Right ventricle myocardium superior (tissue), 1 donor: ENCODE measurements around the gene ALDH2. TPM values are rescaled to one million over a fixed set of nuclear protein-coding genes. Genes with fewer than 3 reads are reported as not detected.
"Not testable (repeated sequence)": the region's sequence is repeated elsewhere in the genome, so short reads cannot be mapped to it uniquely, and the experiment has no call there.

Experiments
- ATAC-seq: fragments of 200-7000 bp; cut with Tn5 transposase; one replicate; pipeline ENCODE4 v1.9.1; 2020; ENCODE audit warnings: mild to moderate bottlenecking; ENCODE audit not compliant: poor library complexity
- DNase-seq: peaks from one replicate; pipeline ENCODE4 v3.0.0-alpha.2; 2020
- intact Hi-C: fragments of 100-400 bp; cut with DNase I; formaldehyde crosslinking; loops from one replicate; pipeline ENCODE4 v1.11.2; 2022
- total RNA-seq: library from RNA; stranded (reverse); fragmentation: NEBNext Ultra II Directional; extraction: Animal tissue kit (Norgen Biotek cat#: 25700); gene quantifications from one replicate; pipeline ENCODE4 v1.2.1, GENCODE V29; 2021
- donor health status: DM: no; HTN: yes; CAD: no; lungs with severe emphysema.

The ALDH2 gene
- total RNA-seq, 1 donor from 2014 or later: 459 TPM

DNA sequence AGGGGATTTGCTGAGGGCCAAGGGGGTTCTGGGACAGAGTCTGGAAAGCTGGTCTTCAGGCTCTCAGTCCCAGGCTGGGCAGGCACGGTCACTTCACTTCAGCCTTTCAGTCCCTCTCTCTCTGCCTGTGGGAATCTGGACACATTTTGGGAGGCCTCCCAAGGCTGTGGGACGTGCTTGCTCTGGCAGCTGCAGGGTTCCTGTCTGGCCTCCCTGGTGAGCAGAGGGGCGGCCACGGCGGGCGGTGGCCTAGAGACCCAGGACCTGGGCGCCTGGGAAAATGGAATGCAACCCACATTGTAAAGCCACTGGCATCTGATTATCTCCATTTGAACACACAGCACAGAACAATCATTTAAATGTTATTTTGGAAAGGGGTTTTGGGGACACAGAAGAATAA is 10.1 kb upstream of the ALDH2 start:
- no peak for ATAC-seq
- intact Hi-C loops: no loop called here
- peak; percentile 46 for DNase-seq

DNA sequence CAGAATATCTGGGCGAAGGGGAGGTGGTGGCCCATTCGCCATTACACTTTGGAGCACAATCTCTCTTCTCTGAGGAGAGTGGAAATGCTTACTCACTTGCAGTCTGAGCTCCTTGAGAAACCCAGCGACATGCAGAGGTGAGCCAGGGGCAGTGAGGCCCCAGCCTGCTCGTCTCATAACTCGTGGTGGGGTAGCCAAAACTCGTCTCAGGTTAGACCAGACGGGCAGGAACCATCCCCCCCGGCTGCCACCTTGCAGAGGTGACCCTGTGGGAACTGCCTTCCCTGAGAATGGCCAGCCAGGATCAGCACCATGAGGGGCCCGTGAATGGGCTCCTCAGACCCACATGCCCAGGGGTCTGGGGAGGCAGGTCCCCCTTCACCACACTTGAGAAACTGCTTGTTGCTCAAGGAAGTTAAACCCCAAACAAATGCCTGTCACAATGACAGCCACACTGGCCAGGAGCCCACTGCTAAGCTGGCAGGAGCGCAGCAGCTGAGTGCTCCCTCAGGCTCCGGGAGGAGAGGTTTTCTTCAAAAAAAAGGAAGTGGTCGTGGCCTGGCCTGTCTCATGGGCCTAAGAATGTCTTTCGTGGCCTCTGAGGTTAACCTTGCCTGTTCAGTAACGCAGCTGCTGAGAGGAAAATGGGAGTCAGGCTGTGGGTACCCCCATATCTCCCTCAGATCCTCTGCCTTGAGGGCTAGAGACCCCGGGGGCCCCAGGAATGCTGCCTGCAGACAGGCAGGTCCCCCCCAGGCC is 9.2 kb upstream of the ALDH2 start:
- intact Hi-C loops: no loop called here
- ATAC-seq (peak; percentile 40), DNase-seq (peak; percentile 84)

DNA sequence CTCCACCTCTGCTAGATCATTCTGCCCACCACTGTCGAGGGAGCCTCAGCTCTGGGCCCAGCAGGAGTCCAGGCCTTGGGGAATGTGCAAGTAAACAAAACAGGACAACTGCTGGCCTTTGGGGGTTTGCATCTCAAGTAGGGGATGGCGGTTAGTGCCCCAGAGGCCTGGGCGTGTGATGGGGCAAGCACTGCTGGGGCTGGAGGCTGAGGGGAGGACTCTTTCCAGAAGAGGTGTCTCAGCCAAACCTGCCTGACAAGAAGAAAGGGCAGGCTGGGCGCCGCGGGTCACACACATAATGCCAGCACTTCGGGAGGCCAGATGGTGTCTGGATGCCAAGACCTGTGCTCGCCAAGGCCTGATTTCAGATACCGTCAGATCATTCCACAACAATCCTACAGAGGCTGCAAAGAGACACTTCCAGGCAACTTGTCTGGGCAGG is 8.6 kb upstream of the ALDH2 start:
- intact Hi-C loops: no loop called here
- peak; percentile 67 for ATAC-seq
- peak; percentile 83 for DNase-seq

DNA sequence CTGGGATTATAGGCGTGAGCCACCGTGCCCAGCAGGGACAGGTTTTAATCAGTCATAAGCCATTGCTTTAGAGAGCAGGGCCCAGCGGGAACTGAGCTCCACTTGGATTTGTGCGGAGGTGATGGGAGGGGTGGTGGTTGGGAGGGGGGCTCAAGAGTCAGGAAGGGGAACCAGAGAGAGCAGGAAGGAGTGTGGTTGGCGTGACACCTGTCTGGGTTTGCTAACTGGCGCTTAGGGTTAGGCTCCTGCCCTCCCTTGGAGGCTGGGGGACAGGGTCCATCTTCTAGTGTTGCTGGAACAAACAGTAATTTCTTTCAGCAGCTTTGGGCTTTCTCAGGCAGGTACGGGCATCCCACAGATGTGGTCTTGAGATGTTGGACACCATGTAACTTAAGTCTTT is 7.5 kb upstream of the ALDH2 start:
- ATAC-seq (no peak), DNase-seq (peak; percentile 34)

DNA sequence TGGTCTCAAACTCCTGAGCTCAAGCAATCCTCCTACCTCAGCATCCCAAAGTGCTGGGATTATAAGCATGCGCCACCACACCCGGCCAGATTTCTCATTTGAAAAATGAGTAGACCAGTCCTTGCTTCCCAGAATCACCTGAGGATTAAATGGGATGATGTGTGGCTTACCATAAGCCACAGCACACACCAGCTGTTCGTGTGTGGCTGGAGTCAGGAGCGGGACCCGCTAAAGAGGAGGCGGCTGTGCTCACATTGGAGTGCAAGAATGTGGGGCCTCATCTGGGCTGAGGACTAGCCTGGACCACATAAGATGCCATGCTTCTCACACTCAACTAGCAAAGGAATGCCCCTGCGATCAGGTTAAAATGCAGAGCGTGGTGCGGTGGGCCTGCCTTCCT is 6.7 kb upstream of the ALDH2 start:
- intact Hi-C loops: no loop called here
- ATAC-seq: no peak
- peak; percentile 22 for DNase-seq

More for the DNA sequence above, 7.5 kb upstream of the ALDH2 start:
- intact Hi-C loops: no loop called here

DNA sequence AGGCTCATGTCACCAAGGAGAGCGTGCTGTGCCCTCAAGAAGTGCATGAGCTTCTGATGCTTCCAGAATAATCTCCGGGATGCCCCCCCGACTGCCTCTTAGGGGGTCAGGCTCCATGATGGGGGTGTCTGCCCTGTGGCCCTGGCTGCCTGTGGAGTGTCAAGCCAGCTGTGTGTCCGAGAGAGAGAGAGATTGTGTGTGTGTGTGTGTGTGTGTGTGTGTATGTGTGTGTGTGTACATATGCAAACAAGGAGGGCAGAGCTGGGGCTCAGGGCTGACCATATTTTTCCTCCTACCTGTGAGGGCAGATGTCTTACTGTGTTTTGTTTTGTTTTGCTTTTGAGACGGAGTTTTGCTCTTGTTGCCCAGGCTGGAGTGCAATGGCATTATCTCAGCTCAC is 5.6 kb upstream of the ALDH2 start:
- ATAC-seq (no peak), DNase-seq (peak; percentile 19)
- intact Hi-C loops: no loop called here

DNA sequence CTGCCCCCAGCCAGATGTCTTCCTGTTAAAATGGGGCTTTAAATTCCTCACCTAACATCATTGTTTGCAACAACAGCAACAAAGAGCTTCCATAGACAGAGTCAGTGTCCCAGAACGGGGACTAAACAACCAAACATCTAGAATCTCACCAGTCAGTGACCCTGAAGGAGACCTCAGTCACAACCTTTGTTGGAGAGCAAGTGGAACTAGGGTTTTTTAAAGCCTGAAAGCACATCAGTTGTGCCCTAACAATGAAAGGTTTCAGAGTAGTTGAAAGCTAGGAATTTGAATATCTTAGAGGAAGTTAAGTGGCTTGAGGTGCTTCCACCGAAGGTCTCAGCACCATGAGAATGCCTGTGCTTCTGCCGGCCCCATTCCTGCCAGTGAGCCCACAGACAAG is 5.0 kb upstream of the ALDH2 start:
- intact Hi-C loops: no loop called here
- DNase-seq: no peak
- ATAC-seq: no peak

DNA sequence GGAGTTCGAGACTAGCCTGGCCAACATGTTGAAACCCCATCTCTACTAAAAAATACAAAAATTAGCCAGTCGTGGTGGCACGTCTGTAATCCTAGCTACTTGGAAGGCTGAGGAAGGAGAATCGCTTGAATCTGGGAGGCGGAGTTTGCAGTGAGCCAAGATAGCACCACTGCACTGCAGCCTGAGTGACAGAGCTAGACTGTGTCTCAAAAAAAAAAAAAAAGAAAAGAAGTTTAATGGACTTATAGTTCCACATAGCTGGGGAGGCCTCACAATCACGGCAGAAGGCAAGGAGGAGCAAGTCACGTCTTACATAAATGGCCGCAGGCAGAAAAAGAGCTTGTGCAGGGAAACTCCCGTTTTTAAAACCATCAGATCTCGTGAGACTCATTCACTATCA is 3.2 kb upstream of the ALDH2 start:
- intact Hi-C loops, DNase-seq, ATAC-seq: not testable (repeated sequence)

DNA sequence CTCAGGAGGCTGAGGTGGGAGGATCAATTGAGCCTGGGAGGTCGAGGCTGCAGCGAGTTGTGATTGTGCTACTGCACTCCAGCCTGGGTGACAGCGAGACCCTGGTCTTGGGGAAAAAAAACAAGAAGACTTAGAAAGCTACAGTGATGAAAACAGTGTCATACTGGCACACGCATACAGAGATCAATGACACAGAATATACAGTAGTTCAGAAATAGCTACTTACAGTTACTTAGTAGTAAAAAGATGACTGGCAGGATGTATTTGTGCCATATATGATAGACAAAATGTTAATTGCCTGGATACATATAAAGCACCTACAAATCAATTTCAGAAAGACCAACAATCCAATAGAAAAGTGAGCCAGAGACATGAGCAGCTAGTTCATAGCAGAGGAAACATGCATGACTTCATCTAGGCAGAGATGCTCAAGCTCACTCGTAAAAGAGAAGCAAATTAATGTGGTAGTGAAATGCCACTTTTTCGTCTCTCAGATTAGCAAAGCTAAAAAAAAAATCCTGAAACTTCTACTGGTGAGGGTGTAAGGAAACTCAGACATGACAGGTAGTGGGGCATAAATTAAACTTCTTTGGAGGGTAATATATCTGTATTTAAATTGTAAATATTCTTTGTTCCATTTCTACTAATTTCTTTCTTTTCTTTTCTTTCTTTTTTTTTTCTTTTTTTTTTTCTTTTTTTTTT is 2.5 kb upstream of the ALDH2 start:
- intact Hi-C loops: no loop called here
- ATAC-seq (no peak), DNase-seq (peak; percentile 10)

DNA sequence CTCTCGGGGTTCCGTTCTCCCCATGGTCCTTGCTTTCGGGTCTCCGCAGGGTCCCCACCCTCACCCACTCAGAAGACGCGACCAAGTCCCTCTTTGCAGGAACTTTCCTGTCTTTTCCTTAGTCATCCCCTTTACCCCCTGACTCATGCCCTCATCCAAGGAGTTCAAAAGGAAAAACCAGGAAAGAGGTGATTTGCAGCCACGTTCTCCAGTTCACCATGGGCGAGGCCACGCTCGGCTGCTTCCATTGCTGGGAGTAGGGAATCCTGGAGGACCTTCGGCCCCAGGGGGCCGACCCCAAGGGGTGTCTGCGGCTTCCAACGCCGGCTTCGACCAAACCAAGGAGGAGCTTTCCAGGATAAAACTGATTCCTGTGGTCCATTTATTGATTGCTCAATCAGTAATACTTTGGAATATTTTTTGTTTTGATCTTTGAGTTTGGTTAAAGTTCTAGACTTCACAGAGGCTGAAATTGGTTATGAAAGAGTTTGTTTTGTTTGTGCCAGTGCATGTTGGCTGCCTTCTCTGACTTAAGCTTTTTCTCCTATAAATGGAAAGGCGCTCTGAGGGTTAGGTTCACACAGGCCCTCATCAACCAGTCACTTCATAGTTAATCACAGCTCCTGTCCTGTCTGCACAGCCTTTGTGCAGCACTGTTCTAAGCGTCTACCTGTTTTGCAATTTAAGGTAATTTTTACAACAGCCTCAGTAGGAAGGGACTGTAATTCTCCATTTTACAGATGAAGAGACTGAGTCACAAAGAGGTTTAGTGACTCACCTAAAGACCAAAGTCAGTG is 827 bp downstream of the ALDH2 start:
- intact Hi-C loops: no loop called here
- ATAC-seq: peak; percentile 36
- DNase-seq: peak; percentile 63

DNA sequence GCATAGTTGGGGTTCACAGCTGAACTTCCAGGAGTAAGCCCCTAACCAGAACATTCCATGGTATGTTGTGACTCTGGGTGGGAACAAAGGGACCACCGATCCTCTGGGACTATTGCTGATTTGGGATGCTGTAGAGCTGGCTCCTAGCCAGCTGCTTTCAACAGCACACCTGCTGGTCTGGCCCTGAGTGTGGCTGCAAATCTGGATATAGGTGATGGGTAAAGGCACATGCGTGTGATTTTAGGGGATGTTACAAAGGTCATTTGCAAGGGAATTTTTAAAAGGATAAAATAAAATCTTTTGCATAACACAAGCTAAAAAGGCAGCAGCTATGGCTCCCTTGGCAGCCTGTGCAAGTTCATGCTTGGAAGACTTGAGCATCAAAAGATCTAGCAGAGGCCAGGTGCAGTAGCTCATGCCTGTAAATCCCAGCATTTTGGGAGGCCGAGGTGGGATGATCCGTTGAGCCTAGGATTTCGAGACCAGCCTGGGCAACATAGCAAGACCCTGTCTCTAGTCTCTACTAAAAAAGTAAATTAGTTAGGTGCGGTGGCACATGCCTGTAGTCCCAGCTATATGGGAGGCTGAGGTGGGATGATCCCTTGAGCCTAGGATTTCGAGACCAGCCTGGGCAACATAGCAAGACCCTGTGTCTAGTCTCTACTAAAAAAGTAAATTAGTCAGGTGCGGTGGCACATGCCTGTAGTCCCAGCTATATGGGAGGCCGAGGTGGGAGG is 1.6 kb downstream of the ALDH2 start:
- no peak for DNase-seq
- intact Hi-C loops: no loop called here
- no peak for ATAC-seq

DNA sequence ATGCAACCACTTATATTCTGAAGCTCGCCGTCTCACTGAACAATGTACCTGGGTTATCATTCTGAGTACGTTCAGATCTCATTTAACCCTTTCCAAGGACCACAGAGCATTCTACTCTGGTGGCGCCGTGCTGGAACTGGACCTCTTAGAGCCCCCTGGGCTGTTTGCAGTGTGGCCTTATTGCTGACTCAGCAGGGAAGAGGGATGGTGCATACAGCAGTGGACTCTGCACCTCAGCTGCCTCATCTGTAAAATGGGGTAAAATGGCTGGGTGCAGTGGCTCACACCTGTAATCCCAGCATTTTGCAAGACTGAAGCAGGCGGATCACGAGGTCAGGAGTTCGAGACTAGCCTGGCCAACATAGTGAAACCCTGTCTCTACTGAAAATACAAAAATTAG is 2.9 kb downstream of the ALDH2 start:
- ATAC-seq: no peak
- intact Hi-C loops: no loop called here
- no peak for DNase-seq

DNA sequence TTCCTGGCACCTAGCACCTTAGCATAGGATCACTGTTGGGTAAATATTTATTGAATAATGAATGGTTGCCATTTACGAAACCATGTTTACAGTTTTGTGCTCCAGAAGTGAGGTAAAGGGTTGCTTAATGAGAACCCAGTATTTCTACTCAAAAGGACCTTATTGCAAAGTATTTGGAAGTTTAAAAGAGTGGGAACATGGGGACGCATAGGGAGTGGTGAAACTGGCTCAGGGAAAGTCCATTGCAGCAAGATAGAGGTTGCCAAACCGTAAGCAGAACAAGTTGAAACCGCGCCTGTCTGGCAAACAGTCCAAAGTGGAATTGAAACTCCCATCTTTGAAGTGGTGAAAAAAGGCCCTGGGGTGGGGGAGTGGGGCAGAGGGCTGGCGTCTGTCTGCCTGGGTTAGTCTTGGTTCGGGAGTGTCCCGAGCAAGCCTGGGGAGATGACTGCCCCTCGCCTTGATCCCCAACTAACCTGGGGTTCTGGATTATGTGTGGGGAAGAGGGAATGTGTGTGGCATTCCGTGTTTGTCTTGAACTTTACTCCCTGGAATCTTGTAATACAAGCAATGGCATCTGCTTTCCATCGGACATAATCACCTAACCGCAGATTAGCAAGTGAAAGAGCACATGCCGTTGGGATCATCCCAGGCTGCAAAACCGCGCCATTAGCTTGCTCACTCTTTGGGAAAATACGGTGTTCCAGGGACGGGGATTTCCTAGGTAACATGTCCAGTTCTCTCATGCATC is 7.2 kb downstream of the ALDH2 start:
- DNase-seq: peak; percentile 78

DNA sequence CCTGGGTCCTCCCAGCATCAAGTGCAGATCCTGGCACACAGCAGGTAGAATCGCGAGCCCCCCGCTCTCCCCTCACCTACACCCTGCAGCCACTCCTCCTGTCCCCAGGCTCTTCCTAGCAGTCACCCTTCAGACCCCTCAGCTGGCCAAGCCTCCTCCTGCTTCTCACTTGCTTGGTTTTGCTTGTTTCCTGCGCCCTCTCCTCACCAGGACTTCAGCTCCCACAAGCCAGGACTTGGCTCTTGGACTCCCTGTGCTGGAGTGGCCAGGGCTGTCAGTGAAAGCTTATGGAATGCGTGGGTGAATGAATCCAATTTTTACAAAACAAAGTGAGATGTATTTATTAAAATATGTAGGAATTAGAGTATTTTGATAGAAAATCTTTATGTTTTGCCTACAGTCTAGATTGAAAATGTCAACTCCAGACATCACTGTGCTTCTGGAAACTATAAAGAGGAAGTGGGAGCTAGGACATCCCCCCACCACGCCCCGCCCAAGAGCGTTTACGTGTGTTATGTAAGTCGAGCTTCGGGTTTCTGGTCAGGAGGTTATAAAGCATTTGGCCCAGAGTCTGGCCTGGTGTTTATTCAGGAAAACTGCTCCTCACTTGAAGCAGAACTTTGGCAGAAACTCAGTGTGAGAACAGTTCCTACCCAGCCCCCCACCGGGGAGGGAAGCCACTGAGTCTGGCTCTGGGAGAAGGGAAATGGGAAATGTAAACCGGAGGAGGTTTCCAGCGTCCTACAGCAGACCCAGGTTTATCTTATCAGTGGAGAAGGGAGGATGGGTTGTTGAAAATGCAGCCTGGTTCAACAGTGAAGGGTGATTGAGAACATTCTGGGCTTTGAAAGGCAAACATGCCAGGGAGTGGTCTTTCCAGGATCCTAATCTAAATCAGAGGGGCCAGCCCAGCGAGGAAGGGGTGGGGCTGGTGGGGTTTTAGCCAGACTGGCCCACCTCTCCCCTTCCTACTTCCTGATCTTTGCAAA is 8.8 kb downstream of the ALDH2 start:
- intact Hi-C loops: no loop called here
- ATAC-seq (peak; percentile 84), DNase-seq (peak; percentile 93)

More for the DNA sequence above, 7.2 kb downstream of the ALDH2 start:
- peak; percentile 72 for ATAC-seq
- intact Hi-C loops: no loop called here

DNA sequence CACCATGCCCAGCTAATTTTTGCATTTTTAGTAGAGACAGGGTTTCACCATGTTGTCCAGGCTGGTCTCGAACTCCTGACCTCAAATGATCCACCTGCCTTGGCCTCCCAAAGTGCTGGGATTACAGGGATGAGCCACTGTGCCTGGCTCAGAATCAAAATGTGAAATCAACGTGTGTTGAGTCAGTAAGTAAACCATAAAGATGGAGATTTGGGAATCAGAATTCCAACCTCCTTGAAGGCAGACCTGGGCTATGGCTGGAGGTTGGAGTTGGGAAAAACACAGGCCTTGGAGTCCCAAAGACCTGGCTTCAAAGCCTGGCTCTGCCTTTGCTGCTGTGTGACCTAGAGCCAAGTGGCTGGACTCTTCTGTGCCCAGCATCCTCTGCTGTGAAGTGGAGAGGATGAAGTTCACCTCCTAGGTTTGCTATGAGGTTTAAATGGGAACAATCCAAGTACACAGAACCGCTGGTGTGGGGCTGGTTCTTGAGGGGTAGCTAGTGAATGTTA is 10.2 kb downstream of the ALDH2 start:
- intact Hi-C loops: no loop called here
- DNase-seq (no peak), ATAC-seq (no peak)

DNA sequence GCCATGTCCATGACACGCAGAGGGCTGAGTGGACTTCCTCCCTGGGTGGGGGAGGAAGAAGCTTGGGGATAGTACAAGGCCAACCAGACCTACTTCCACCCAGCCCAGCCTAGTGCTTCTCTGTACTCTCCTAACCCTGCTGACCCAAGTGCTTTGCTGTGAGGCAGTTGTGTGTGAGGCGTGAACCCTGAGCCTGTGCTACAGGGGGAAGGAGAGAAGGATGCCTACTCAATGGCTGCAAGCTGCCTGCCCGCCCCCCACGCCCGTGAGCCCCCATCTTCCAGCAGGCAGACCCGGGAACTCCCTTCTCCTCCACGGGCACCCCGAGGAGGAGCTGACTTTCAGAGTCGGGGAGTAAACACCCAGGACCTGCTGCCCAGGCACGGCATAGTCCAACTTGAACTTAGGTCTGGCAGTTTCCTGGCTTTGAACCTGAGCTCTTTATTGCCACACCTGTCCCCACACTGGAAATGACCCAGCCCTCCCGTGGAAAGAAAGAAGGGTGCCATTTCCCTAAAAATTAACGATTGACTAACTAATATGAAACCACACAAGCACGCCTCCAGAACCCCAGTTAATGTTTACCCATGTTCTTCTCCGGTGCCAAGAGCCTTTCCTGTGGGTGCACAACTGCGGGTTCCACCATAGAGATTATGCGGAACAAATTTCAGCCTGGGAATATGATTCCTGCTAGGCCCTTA is 10.8 kb downstream of the ALDH2 start:
- DNase-seq (peak; percentile 56), ATAC-seq (no peak)
- intact Hi-C loops: no loop called here
